SH-SY5Y (cell line): ENCODE results near the gene LIPG.

Source experiments
- GATA2 ChIP-seq: IDR thresholded peaks from 2 replicates; pipeline ENCODE4 v1.6.1; 2011; ENCODE audit warnings: mild to moderate bottlenecking, low read depth, low read length
- GATA3 ChIP-seq: IDR thresholded peaks from 2 replicates; pipeline ENCODE4 v1.6.1; 2011; ENCODE audit warnings: low read depth, mild to moderate bottlenecking, low read length, moderate library complexity

GRCh38 chr18:49565612-49566011 lies 3.8 kb downstream of the LIPG start:
- TF ChIP-seq GATA2 (no peak), GATA3 (no peak)
